Prostate gland (tissue), 2 donors: Measurements from ENCODE around the gene RPL7L1.

Experiments
- POLR2A ChIP-seq: fragments of 450-650 bp; IDR thresholded peaks from one replicate; pipeline ENCODE4 v1.6.1; 2016; ENCODE audit warnings: antibody characterized with exemption, mild to moderate bottlenecking
- POLR2AphosphoS5 ChIP-seq: sonication (generic); formaldehyde crosslinking; IDR thresholded peaks from one replicate; pipeline ENCODE4 v1.6.1; 2017; ENCODE audit warnings: antibody characterized with exemption
- TF ChIP-seq, protein P1 (sequence below), 4 experiments: fragments of 200-600 bp in 2 of 4; fragments of 450-650 bp in 2 of 4; sonication (generic) in 2 of 4; IDR thresholded peaks; 1 replicate in 3 of 4; 2 replicates in 1 of 4; pipeline ENCODE4 v1.5.1; 2016 to 2019; ENCODE audit warnings: antibody characterized with exemption in 4 of 4, mild to moderate bottlenecking in 2 of 4, moderate library complexity in 2 of 4

DNA sequence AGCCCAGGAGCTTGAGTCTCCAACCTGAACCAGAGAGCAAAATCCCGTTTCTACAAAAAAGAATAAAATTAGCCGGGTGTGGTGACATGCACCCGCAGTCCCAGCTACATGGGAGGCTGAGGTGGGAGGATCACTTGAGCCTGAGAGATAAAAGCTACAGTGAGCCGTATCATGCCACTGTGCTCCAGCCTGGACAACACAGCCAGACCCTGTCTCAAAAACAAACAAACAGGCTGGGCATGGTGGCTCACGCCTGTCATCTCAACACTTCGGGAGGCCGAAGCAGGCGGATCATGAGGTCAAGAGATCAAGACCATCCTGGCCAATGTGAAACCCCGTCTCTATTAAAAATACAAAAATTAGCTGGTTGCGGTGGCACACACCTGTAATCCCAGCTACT is 25.1 kb downstream of the RPL7L1 start:
- TF ChIP-seq, protein P1, sequence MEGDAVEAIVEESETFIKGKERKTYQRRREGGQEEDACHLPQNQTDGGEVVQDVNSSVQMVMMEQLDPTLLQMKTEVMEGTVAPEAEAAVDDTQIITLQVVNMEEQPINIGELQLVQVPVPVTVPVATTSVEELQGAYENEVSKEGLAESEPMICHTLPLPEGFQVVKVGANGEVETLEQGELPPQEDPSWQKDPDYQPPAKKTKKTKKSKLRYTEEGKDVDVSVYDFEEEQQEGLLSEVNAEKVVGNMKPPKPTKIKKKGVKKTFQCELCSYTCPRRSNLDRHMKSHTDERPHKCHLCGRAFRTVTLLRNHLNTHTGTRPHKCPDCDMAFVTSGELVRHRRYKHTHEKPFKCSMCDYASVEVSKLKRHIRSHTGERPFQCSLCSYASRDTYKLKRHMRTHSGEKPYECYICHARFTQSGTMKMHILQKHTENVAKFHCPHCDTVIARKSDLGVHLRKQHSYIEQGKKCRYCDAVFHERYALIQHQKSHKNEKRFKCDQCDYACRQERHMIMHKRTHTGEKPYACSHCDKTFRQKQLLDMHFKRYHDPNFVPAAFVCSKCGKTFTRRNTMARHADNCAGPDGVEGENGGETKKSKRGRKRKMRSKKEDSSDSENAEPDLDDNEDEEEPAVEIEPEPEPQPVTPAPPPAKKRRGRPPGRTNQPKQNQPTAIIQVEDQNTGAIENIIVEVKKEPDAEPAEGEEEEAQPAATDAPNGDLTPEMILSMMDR (IDR thresholded peaks at IDR 0.05): no peak
- TF ChIP-seq POLR2A (no peak), POLR2AphosphoS5 (no peak)
